Uterus (tissue), 2 donors: ENCODE measurements around the gene MROH2A.

Source experiments
- POLR2A ChIP-seq, 2 donors: fragments of 450-650 bp; IDR thresholded peaks; one replicate each; pipeline ENCODE4 v1.6.1; 2016; ENCODE audit warnings: antibody characterized with exemption in 2 of 2, mild to moderate bottlenecking in 1 of 2, moderate library complexity in 1 of 2
- TF ChIP-seq, protein P1 (sequence below), 4 experiments: fragments of 200-600 bp in 2 of 4; fragments of 450-650 bp in 2 of 4; sonication (generic) in 2 of 4; IDR thresholded peaks; one replicate each; pipeline ENCODE4 v1.5.1; 2016 to 2019; ENCODE audit warnings: antibody characterized with exemption in 4 of 4, mild to moderate bottlenecking in 2 of 4, moderate library complexity in 1 of 4

GRCh38 chr2:233833345-233833744, 55.2 kb downstream of the MROH2A start:
- TF ChIP-seq, protein P1, sequence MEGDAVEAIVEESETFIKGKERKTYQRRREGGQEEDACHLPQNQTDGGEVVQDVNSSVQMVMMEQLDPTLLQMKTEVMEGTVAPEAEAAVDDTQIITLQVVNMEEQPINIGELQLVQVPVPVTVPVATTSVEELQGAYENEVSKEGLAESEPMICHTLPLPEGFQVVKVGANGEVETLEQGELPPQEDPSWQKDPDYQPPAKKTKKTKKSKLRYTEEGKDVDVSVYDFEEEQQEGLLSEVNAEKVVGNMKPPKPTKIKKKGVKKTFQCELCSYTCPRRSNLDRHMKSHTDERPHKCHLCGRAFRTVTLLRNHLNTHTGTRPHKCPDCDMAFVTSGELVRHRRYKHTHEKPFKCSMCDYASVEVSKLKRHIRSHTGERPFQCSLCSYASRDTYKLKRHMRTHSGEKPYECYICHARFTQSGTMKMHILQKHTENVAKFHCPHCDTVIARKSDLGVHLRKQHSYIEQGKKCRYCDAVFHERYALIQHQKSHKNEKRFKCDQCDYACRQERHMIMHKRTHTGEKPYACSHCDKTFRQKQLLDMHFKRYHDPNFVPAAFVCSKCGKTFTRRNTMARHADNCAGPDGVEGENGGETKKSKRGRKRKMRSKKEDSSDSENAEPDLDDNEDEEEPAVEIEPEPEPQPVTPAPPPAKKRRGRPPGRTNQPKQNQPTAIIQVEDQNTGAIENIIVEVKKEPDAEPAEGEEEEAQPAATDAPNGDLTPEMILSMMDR (IDR thresholded peaks at IDR 0.05) = no peak
- no peak for TF ChIP-seq POLR2A (IDR thresholded peaks at IDR 0.05)
